WTC11 (cell line): ENCODE data around the gene ELAPOR1. TPM values are rescaled to one million over a fixed set of nuclear protein-coding genes. Genes with fewer than 3 reads are reported as not detected.
A peak's percentile ranks its signal among the peaks of the same experiment; 100 is the strongest.

Experiments
- ATAC-seq: fragments of 200-7000 bp; cut with Tn5 transposase; 2 replicates; pipeline ENCODE4 v1.10.0; 2021; ENCODE audit warnings: mild to moderate bottlenecking, moderate library complexity
- CTCF ChIA-PET: fragments of 300-600 bp; sonication (Branson Sonifier 250); formaldehyde crosslinking; loops from one replicate; lab custom pipeline; 2021; ENCODE audit warnings: antibody characterized with exemption; lab: Charles Lee
- POLR2A ChIA-PET: fragments of 350-600 bp; sonication (Branson Sonifier 250); formaldehyde crosslinking; loops from one replicate; lab custom pipeline; 2021; ENCODE audit warnings: antibody characterized with exemption; lab: Charles Lee
- DNase-seq: peaks from one replicate; pipeline ENCODE4 v3.0.0; 2021; ENCODE audit warnings: low spot score
- H3K27ac Mint-ChIP-seq: 2 replicates; pipeline ENCODE4 v1.8.0; 2021; ENCODE audit warnings: mixed read lengths
- H3K27me3 Mint-ChIP-seq: 2 replicates; pipeline ENCODE4 v1.8.0; 2021; ENCODE audit warnings: low read depth, mild to moderate bottlenecking, moderate library complexity, mixed read lengths
- H3K36me3 Mint-ChIP-seq: 2 replicates; pipeline ENCODE4 v1.8.0; 2021; ENCODE audit warnings: mixed read lengths
- H3K4me1 Mint-ChIP-seq: 2 replicates; pipeline ENCODE4 v1.8.0; 2022; ENCODE audit warnings: mixed read lengths
- H3K4me3 Mint-ChIP-seq: 2 replicates; pipeline ENCODE4 v1.8.0; 2021; ENCODE audit warnings: mild to moderate bottlenecking, moderate library complexity, mixed read lengths
- H3K9me3 Mint-ChIP-seq: 2 replicates; pipeline ENCODE4 v1.8.0; 2021; ENCODE audit warnings: mixed read lengths
- CREB1 ChIP-seq: sonication (generic); formaldehyde crosslinking; IDR thresholded peaks from 2 replicates; pipeline ENCODE4 v1.8.0; 2023; ENCODE audit warnings: mild to moderate bottlenecking, missing genetic modification reagents
- CTCF ChIP-seq: fragments of 200-600 bp; IDR thresholded peaks from 2 replicates; pipeline ENCODE4 v1.8.0; 2022; ENCODE audit warnings: antibody characterized with exemption
- E2F5 ChIP-seq: sonication (generic); formaldehyde crosslinking; IDR thresholded peaks from 2 replicates; pipeline ENCODE4 v1.8.1; 2022; ENCODE audit warnings: mild to moderate bottlenecking, moderate library complexity, missing genetic modification reagents
- ESRRA ChIP-seq: sonication (generic); formaldehyde crosslinking; IDR thresholded peaks from 2 replicates; pipeline ENCODE4 v1.8.1; 2022; ENCODE audit warnings: mild to moderate bottlenecking, missing genetic modification reagents, borderline replicate concordance
- FOXJ3 ChIP-seq: sonication (generic); formaldehyde crosslinking; IDR thresholded peaks from 2 replicates; pipeline ENCODE4 v1.9.0; 2021; ENCODE audit warnings: missing genetic modification reagents, mild to moderate bottlenecking, borderline replicate concordance
- FOXP1 ChIP-seq: sonication (generic); formaldehyde crosslinking; IDR thresholded peaks from 2 replicates; pipeline ENCODE4 v1.8.0; 2022; ENCODE audit warnings: missing genetic modification reagents, mild to moderate bottlenecking, moderate library complexity, borderline replicate concordance
- GABPB1 ChIP-seq: sonication (generic); formaldehyde crosslinking; IDR thresholded peaks from 2 replicates; pipeline ENCODE4 v1.8.1; 2023; ENCODE audit warnings: mild to moderate bottlenecking, missing genetic modification reagents
- IRF2 ChIP-seq: sonication (generic); formaldehyde crosslinking; IDR thresholded peaks from 2 replicates; pipeline ENCODE4 v1.8.0; 2022; ENCODE audit warnings: low read depth, missing genetic modification reagents, borderline replicate concordance
- MAX ChIP-seq: sonication (generic); formaldehyde crosslinking; IDR thresholded peaks from 2 replicates; pipeline ENCODE4 v1.8.0; 2022; ENCODE audit warnings: mild to moderate bottlenecking, missing genetic modification reagents
- MXD4 ChIP-seq: fragments of 250-450 bp; sonication (Bioruptor Pico); IDR thresholded peaks from 2 replicates; pipeline ENCODE4 v1.8.0; 2021; ENCODE audit warnings: mild to moderate bottlenecking, moderate library complexity, borderline replicate concordance
- NFATC4 ChIP-seq: fragments of 250-450 bp; sonication (Bioruptor Pico); IDR thresholded peaks from 2 replicates; pipeline ENCODE4 v1.9.0; 2021; ENCODE audit warnings: mild to moderate bottlenecking
- PREB ChIP-seq: sonication (generic); formaldehyde crosslinking; IDR thresholded peaks from 2 replicates; pipeline ENCODE4 v1.8.1; 2022; ENCODE audit warnings: mild to moderate bottlenecking, missing genetic modification reagents, moderate library complexity, borderline replicate concordance
- RELA ChIP-seq: sonication (generic); formaldehyde crosslinking; IDR thresholded peaks from 2 replicates; pipeline ENCODE4 v1.8.1; 2022; ENCODE audit warnings: missing genetic modification reagents, mild to moderate bottlenecking, borderline replicate concordance
- RORB ChIP-seq: fragments of 250-450 bp; sonication (Bioruptor Pico); IDR thresholded peaks from 2 replicates; pipeline ENCODE4 v1.9.0; 2021; ENCODE audit warnings: mild to moderate bottlenecking
- STAT6 ChIP-seq: sonication (generic); formaldehyde crosslinking; conservative IDR thresholded peaks from 2 replicates; pipeline ENCODE4 v1.8.1; 2023; ENCODE audit warnings: mild to moderate bottlenecking, low read depth, missing genetic modification reagents, moderate library complexity
- TEAD1 ChIP-seq: sonication (generic); formaldehyde crosslinking; IDR thresholded peaks from 2 replicates; pipeline ENCODE4 v1.8.0; 2022; ENCODE audit warnings: mild to moderate bottlenecking, missing genetic modification reagents
- TEAD4 ChIP-seq: sonication (generic); formaldehyde crosslinking; IDR thresholded peaks from 2 replicates; pipeline ENCODE4 v1.8.0; 2022; ENCODE audit warnings: mild to moderate bottlenecking, missing genetic modification reagents
- ZNF121 ChIP-seq: sonication (generic); formaldehyde crosslinking; IDR thresholded peaks from 2 replicates; pipeline ENCODE4 v1.8.0; 2023; ENCODE audit warnings: missing genetic modification reagents
- ZNF219 ChIP-seq: sonication (generic); formaldehyde crosslinking; IDR thresholded peaks from 2 replicates; pipeline ENCODE4 v1.8.0; 2023; ENCODE audit warnings: missing genetic modification reagents, mild to moderate bottlenecking, borderline replicate concordance
- ZNF232 ChIP-seq: sonication (generic); formaldehyde crosslinking; IDR thresholded peaks from 2 replicates; pipeline ENCODE4 v1.8.0; 2022; ENCODE audit warnings: mild to moderate bottlenecking, missing genetic modification reagents
- ZNF512 ChIP-seq: sonication (generic); formaldehyde crosslinking; IDR thresholded peaks from 2 replicates; pipeline ENCODE4 v1.8.1; 2022; ENCODE audit warnings: missing genetic modification reagents, borderline replicate concordance
- ZNF671 ChIP-seq: fragments of 250-450 bp; sonication (Bioruptor Pico); IDR thresholded peaks from 2 replicates; pipeline ENCODE4 v1.8.0; 2021; ENCODE audit warnings: mild to moderate bottlenecking
- total RNA-seq: library from RNA; stranded (reverse); gene quantifications from 3 replicates; pipeline ENCODE4 v1.2.3, GENCODE V29; 2021

Gene ELAPOR1
- total RNA-seq, 1 experiment from 2014 or later = 1.1 TPM

- POLR2A ChIA-PET = no interaction called here
- no peaks in the 10 kb centered on the region for H3K36me3 Mint-ChIP-seq
- DNase-seq (no peak), ATAC-seq (no peak)
- no peak for TF ChIP-seq RORB (CRISPR knock-in tag)
- no peaks in the 10 kb centered on the region for H3K27me3 Mint-ChIP-seq
- CTCF ChIA-PET = interaction anchor here (1.3 kb wide), 1 partner anchor 57 kb away, joined by 3 read pairs; no protein-coding TSS in a partner anchor
- no peaks in the 10 kb centered on the region for H3K9me3 Mint-ChIP-seq
- H3K27ac Mint-ChIP-seq = no peak overlapping the region
- H3K4me3 Mint-ChIP-seq = no peak overlapping the region
- H3K4me1 Mint-ChIP-seq = no peaks in the 10 kb centered on the region
Measured at GRCh38 chr1:109136766-109137165, 22.9 kb downstream of the ELAPOR1 start.

- ATAC-seq = no peak
- POLR2A ChIA-PET = no interaction called here
- Mint-ChIP-seq H3K27ac (no peak overlapping the region), H3K4me3 (no peak overlapping the region), H3K27me3 (no peaks in the 10 kb centered on the region), H3K9me3 (no peaks in the 10 kb centered on the region), H3K4me1 (no peaks in the 10 kb centered on the region), H3K36me3 (no peaks in the 10 kb centered on the region)
- DNase-seq = no peak
- TF ChIP-seq ZNF512 (CRISPR knock-in tag) = no peak
- TF ChIP-seq ESRRA (CRISPR knock-in tag) = no peak
- no peak for TF ChIP-seq GABPB1
- CTCF ChIA-PET = interaction anchor here (1.3 kb wide), 1 partner anchor 56 kb away, joined by 3 read pairs; no protein-coding TSS in a partner anchor
Measured at GRCh38 chr1:109137958-109138357, 24.0 kb downstream of the ELAPOR1 start.

GRCh38 chr1:109138358-109138757 lies 24.4 kb downstream of the ELAPOR1 start:
- Mint-ChIP-seq H3K36me3 (no peaks in the 10 kb centered on the region), H3K27me3 (no peaks in the 10 kb centered on the region), H3K4me3 (no peak overlapping the region), H3K4me1 (no peaks in the 10 kb centered on the region), H3K27ac (no peak overlapping the region), H3K9me3 (no peaks in the 10 kb centered on the region)
- TF ChIP-seq TEAD1 (CRISPR knock-in tag) (no peak), RELA (CRISPR knock-in tag) (no peak), E2F5 (no peak), ZNF219 (no peak), ZNF232 (CRISPR knock-in tag) (no peak), CTCF (no peak), TEAD4 (CRISPR knock-in tag) (no peak), PREB (CRISPR knock-in tag) (no peak)
- DNase-seq (no peak), ATAC-seq (no peak)
- ChIA-PET CTCF (interaction anchor here (1.3 kb wide), 1 partner anchor 55 kb away, joined by 3 read pairs; no protein-coding TSS in a partner anchor), POLR2A (no interaction called here)

GRCh38 chr1:109140392-109140791 lies 26.5 kb downstream of the ELAPOR1 start:
- ChIA-PET CTCF (interaction anchor here (1.7 kb wide), 1 partner anchor 14 kb away, joined by 3 read pairs; no protein-coding TSS in a partner anchor), POLR2A (no interaction called here)
- 0 out of 2 replicates have a peak overlapping the region, but pooled peaks have one; percentile 28 for H3K27ac Mint-ChIP-seq
- DNase-seq (no peak), ATAC-seq (no peak)
- H3K4me1 Mint-ChIP-seq = no peaks in the 10 kb centered on the region
- no peaks in the 10 kb centered on the region for H3K9me3 Mint-ChIP-seq
- H3K27me3 Mint-ChIP-seq = no peaks in the 10 kb centered on the region
- no peaks in the 10 kb centered on the region for H3K36me3 Mint-ChIP-seq
- H3K4me3 Mint-ChIP-seq = no peak overlapping the region
- TF ChIP-seq CREB1 (CRISPR knock-in tag) (no peak), ZNF671 (no peak), ZNF121 (no peak), FOXP1 (CRISPR knock-in tag) (no peak), TEAD4 (CRISPR knock-in tag) (no peak), MXD4 (CRISPR knock-in tag) (no peak), MAX (CRISPR knock-in tag) (no peak), FOXJ3 (CRISPR knock-in tag) (no peak), IRF2 (CRISPR knock-in tag) (no peak), NFATC4 (CRISPR knock-in tag) (no peak), ZNF219 (no peak), STAT6 (CRISPR knock-in tag) (no peak), RORB (CRISPR knock-in tag) (no peak)
